ENCODE data around the gene MBD5.

The MBD5 gene

GRCh38 chr2:148306027-148306426 lies 285.1 kb downstream of the MBD5 start:
- no peak for DNase-seq

- no peak for DNase-seq
These were observed 296.7 kb downstream of the MBD5 start for GRCh38 chr2:148317598-148317997.

GRCh38 chr2:148338541-148338940 lies 317.6 kb downstream of the MBD5 start:
- no peak for DNase-seq

GRCh38 chr2:148342086-148342485 lies 321.2 kb downstream of the MBD5 start:
- DNase-seq, result no peak

GRCh38 chr2:148350199-148350598 lies 329.3 kb downstream of the MBD5 start:
- DNase-seq, result no peak

GRCh38 chr2:148351437-148352143 lies 330.7 kb downstream of the MBD5 start:
- no peak for DNase-seq

GRCh38 chr2:148358375-148358774 lies 337.5 kb downstream of the MBD5 start:
- no peak for DNase-seq

- no peak for DNase-seq
These were observed 339.8 kb downstream of the MBD5 start for GRCh38 chr2:148360662-148361061.

GRCh38 chr2:148362144-148362796 lies 341.4 kb downstream of the MBD5 start:
- DNase-seq, result no peak

GRCh38 chr2:148375214-148375613 lies 354.3 kb downstream of the MBD5 start:
- no peak for DNase-seq

GRCh38 chr2:148391324-148391723 lies 370.4 kb downstream of the MBD5 start:
- no peak for DNase-seq

GRCh38 chr2:148402786-148403185 lies 381.9 kb downstream of the MBD5 start:
- no peak for DNase-seq

- no peak for DNase-seq
These were observed 390.0 kb downstream of the MBD5 start for GRCh38 chr2:148410899-148411298.

GRCh38 chr2:148416248-148416647 lies 395.4 kb downstream of the MBD5 start:
- DNase-seq, result no peak

- DNase-seq, result no peak
These were observed 409.2 kb downstream of the MBD5 start for GRCh38 chr2:148430101-148430500.

- no peak for DNase-seq
These were observed 427.0 kb downstream of the MBD5 start for GRCh38 chr2:148447877-148448276.

- no peak for DNase-seq
These were observed 429.6 kb downstream of the MBD5 start for GRCh38 chr2:148450531-148450930.

GRCh38 chr2:148451046-148451445 lies 430.2 kb downstream of the MBD5 start:
- DNase-seq, result no peak

GRCh38 chr2:148455791-148456190 lies 434.9 kb downstream of the MBD5 start:
- no peak for DNase-seq

GRCh38 chr2:148458171-148458570 lies 437.3 kb downstream of the MBD5 start:
- no peak for DNase-seq

- no peak for DNase-seq
These were observed 438.5 kb downstream of the MBD5 start for GRCh38 chr2:148459377-148459778.

- DNase-seq, result no peak
These were observed 441.0 kb downstream of the MBD5 start for GRCh38 chr2:148461876-148462275.

- DNase-seq, result no peak
These were observed 454.7 kb downstream of the MBD5 start for GRCh38 chr2:148475626-148476025.

- DNase-seq, result no peak
These were observed 458.5 kb downstream of the MBD5 start for GRCh38 chr2:148479398-148479797.

GRCh38 chr2:148483665-148484064 lies 462.8 kb downstream of the MBD5 start:
- DNase-seq, result no peak
